Esophagus muscularis mucosa (tissue), 4 donors: ENCODE measurements around the gene PLD5. TPM values are rescaled to one million over a fixed set of nuclear protein-coding genes. Genes with fewer than 3 reads are reported as not detected.

Experiments used
- DNase-seq: peaks from one replicate; pipeline ENCODE4 v3.0.0-alpha.2; 2017; ENCODE audit errors: extremely low spot score
- H3K27ac ChIP-seq, 4 donors: fragments of 200-600 bp; sonication (generic); replicated peaks in 1 of 4; 1 replicate in 3 of 4; 2 replicates in 1 of 4; pipeline ENCODE4 v1.5.1; 2016 to 2019; ENCODE audit warnings: mild to moderate bottlenecking in 1 of 4
- H3K27me3 ChIP-seq, 4 donors: fragments of 200-600 bp; sonication (generic); one replicate each; pipeline versions ENCODE4 v1.5.1 to v1.6.0; 2016 to 2019
- H3K36me3 ChIP-seq, 4 donors: fragments of 200-600 bp; sonication (generic); one replicate each; pipeline ENCODE4 v1.5.1; 2016 to 2019
- H3K4me1 ChIP-seq, 4 donors: fragments of 200-600 bp; sonication (generic); one replicate each; pipeline ENCODE4 v1.5.1; 2016 to 2019
- H3K4me3 ChIP-seq, 4 donors: fragments of 200-600 bp; sonication (generic); 1 replicate in 2 of 4; 2 replicates in 2 of 4; pipeline ENCODE4 v1.5.1; 2016 to 2019; ENCODE audit warnings: mild to moderate bottlenecking in 4 of 4, moderate library complexity in 1 of 4
- H3K9me3 ChIP-seq, 4 donors: fragments of 200-600 bp; sonication (generic); 1 replicate in 3 of 4; 2 replicates in 1 of 4; pipeline ENCODE4 v1.5.1; 2016 to 2019
- CTCF ChIP-seq, 3 experiments: fragments of 200-600 bp in 2 of 3; fragments of 450-650 bp in 1 of 3; sonication (generic) in 2 of 3; IDR thresholded peaks; one replicate each; pipeline ENCODE4 v1.5.1; 2017 to 2019; ENCODE audit warnings: antibody characterized with exemption in 3 of 3, mild to moderate bottlenecking in 2 of 3, moderate library complexity in 1 of 3
- EP300 ChIP-seq: sonication (generic); formaldehyde crosslinking; IDR thresholded peaks from one replicate; pipeline ENCODE4 v1.6.1; 2017; ENCODE audit warnings: antibody characterized with exemption
- POLR2A ChIP-seq: fragments of 450-650 bp; IDR thresholded peaks from one replicate; pipeline ENCODE4 v1.6.1; 2017; ENCODE audit warnings: antibody characterized with exemption, moderate library complexity, mild to moderate bottlenecking, low read depth
- POLR2AphosphoS5 ChIP-seq, 2 donors: sonication (generic); formaldehyde crosslinking; IDR thresholded peaks; one replicate each; pipeline ENCODE4 v1.6.1; 2017; ENCODE audit warnings: antibody characterized with exemption in 2 of 2
- WGBS: methylation state at CpG from one replicate; pipeline ENCODE4 v1.1.5; 2018; 5-methylcytosine and 5-hydroxymethylcytosine counted together
- intact Hi-C: fragments of 100-400 bp; cut with DNase I; formaldehyde crosslinking; loops from one replicate; pipeline ENCODE4 v1.15.1; 2023
- total RNA-seq, 4 donors: library from RNA; depleted of rRNA; stranded (reverse); fragments of >200 nt; gene quantifications; one replicate each; pipeline versions ENCODE4 v1.1.0 to v1.2.1, GENCODE V29; 2016

Gene PLD5
- 1 to 10 TPM in 1 of 4 donors, under 1 TPM in 3; 0.33 to 1.7 (median 0.50) TPM for total RNA-seq

GRCh38 chr1:242524571-242525359 lies at the start of gene PLD5:
TSS of gene PLD5 (minus strand) at chr1:242524697.
- H3K27me3 ChIP-seq: peaks cover 0 to 73% (median 24%) of the 10 kb centered on the region in 4 donors
- H3K9me3 ChIP-seq: no peaks in the 10 kb centered on the region
- 0% methylated on average over 1 of the region's 77 CpGs for WGBS
- DNase-seq: no peak
- intact Hi-C loops: no loop called here
- TF ChIP-seq CTCF (IDR thresholded peaks at IDR 0.05) (no peak), EP300 (no peak), POLR2A (no peak), POLR2AphosphoS5 (IDR thresholded peaks at IDR 0.05) (no peak)
- no peaks in the 10 kb centered on the region for H3K36me3 ChIP-seq
- H3K4me3 ChIP-seq: peak within 1 kb of the TSS; percentile 42 to 57 (median 50)
- H3K4me1 ChIP-seq: peaks cover 13 to 24% (median 19%) of the 10 kb centered on the region in 4 donors
- H3K27ac ChIP-seq: no peak within 1 kb of the TSS

- no peak overlapping the region for H3K4me3 ChIP-seq
- DNase-seq: no peak
- intact Hi-C loops: no loop called here
- H3K36me3 ChIP-seq: no peaks in the 10 kb centered on the region
- no peaks in the 10 kb centered on the region for H3K9me3 ChIP-seq
- no peaks in the 10 kb centered on the region for H3K4me1 ChIP-seq
- no peak overlapping the region for H3K27ac ChIP-seq
- WGBS: 93% methylated on average over 1 of the region's 1 CpG
- H3K27me3 ChIP-seq: no peaks in the 10 kb centered on the region
- TF ChIP-seq POLR2AphosphoS5 (IDR thresholded peaks at IDR 0.05) (no peak), CTCF (IDR thresholded peaks at IDR 0.05) (no peak), EP300 (no peak), POLR2A (no peak)
Observed at GRCh38 chr1:242569867-242570266, 45.4 kb upstream of the PLD5 start.

- Histone ChIP-seq H3K27me3 (no peaks in the 10 kb centered on the region), H3K4me3 (no peak overlapping the region), H3K36me3 (no peaks in the 10 kb centered on the region), H3K4me1 (no peaks in the 10 kb centered on the region), H3K27ac (no peak overlapping the region), H3K9me3 (no peaks in the 10 kb centered on the region)
- TF ChIP-seq POLR2A: no peak
- TF ChIP-seq CTCF (IDR thresholded peaks at IDR 0.05): no peak
- TF ChIP-seq POLR2AphosphoS5 (IDR thresholded peaks at IDR 0.05): no peak
- no peak for TF ChIP-seq EP300
- DNase-seq: no peak
- 85% methylated on average over 9 of the region's 9 CpGs for WGBS
- intact Hi-C loops: no loop called here
Observed at GRCh38 chr1:242568666-242569065, 44.2 kb upstream of the PLD5 start.

- H3K27me3 ChIP-seq: no peaks in the 10 kb centered on the region
- no peaks in the 10 kb centered on the region for H3K9me3 ChIP-seq
- 53% methylated on average over 3 of the region's 3 CpGs for WGBS
- no peak overlapping the region for H3K27ac ChIP-seq
- TF ChIP-seq POLR2A: no peak
- no peak for TF ChIP-seq POLR2AphosphoS5 (IDR thresholded peaks at IDR 0.05)
- TF ChIP-seq EP300: no peak
- no peak for TF ChIP-seq CTCF (IDR thresholded peaks at IDR 0.05)
- H3K36me3 ChIP-seq: no peaks in the 10 kb centered on the region
- intact Hi-C loops: no loop called here
- H3K4me1 ChIP-seq: no peaks in the 10 kb centered on the region
- H3K4me3 ChIP-seq: no peak overlapping the region
- DNase-seq: no peak
Observed at GRCh38 chr1:242567596-242567995, 43.1 kb upstream of the PLD5 start.

- no peaks in the 10 kb centered on the region for H3K36me3 ChIP-seq
- WGBS: 67% methylated on average over 5 of the region's 5 CpGs
- intact Hi-C loops: no loop called here
- H3K4me3 ChIP-seq: no peak overlapping the region
- no peak overlapping the region for H3K27ac ChIP-seq
- no peaks in the 10 kb centered on the region for H3K27me3 ChIP-seq
- DNase-seq: no peak
- H3K4me1 ChIP-seq: no peaks in the 10 kb centered on the region
- TF ChIP-seq EP300: no peak
- no peak for TF ChIP-seq POLR2A
- no peak for TF ChIP-seq CTCF (IDR thresholded peaks at IDR 0.05)
- no peak for TF ChIP-seq POLR2AphosphoS5 (IDR thresholded peaks at IDR 0.05)
- peaks cover 0 to 8% (median 3%) of the 10 kb centered on the region in 4 donors for H3K9me3 ChIP-seq
Observed at GRCh38 chr1:242556759-242557158, 32.3 kb upstream of the PLD5 start.
